HUES48 (cell line): ENCODE results near the gene TASP1.

Experiments
- H3K27ac ChIP-seq: one replicate; pipeline ENCODE4 v1.7.0; 2013; ENCODE audit warnings: low read depth, low read length, inconsistent platforms
- H3K27me3 ChIP-seq: 2 replicates; pipeline ENCODE4 v1.6.1; 2013; ENCODE audit warnings: mild to moderate bottlenecking, low read length; ENCODE audit not compliant: control insufficient read depth, insufficient read depth
- H3K36me3 ChIP-seq: 2 replicates; pipeline ENCODE4 v1.6.1; 2013; ENCODE audit warnings: low read length; ENCODE audit not compliant: control insufficient read depth, insufficient read depth
- H3K4me1 ChIP-seq: 2 replicates; pipeline ENCODE4 v1.6.1; 2013; ENCODE audit warnings: mild to moderate bottlenecking, low read length; ENCODE audit not compliant: control insufficient read depth, insufficient read depth
- H3K4me3 ChIP-seq: 2 replicates; pipeline ENCODE4 v1.5.1; 2013; ENCODE audit warnings: mild to moderate bottlenecking, low read depth, low read length
- H3K9ac ChIP-seq: 2 replicates; pipeline ENCODE4 v1.6.1; 2013; ENCODE audit warnings: mild to moderate bottlenecking, low read depth, low read length, moderate library complexity
- H3K9me3 ChIP-seq: 2 replicates; pipeline ENCODE4 v1.6.1; 2013; ENCODE audit warnings: low read length; ENCODE audit not compliant: control insufficient read depth, insufficient read depth

The TASP1 gene

DNA sequence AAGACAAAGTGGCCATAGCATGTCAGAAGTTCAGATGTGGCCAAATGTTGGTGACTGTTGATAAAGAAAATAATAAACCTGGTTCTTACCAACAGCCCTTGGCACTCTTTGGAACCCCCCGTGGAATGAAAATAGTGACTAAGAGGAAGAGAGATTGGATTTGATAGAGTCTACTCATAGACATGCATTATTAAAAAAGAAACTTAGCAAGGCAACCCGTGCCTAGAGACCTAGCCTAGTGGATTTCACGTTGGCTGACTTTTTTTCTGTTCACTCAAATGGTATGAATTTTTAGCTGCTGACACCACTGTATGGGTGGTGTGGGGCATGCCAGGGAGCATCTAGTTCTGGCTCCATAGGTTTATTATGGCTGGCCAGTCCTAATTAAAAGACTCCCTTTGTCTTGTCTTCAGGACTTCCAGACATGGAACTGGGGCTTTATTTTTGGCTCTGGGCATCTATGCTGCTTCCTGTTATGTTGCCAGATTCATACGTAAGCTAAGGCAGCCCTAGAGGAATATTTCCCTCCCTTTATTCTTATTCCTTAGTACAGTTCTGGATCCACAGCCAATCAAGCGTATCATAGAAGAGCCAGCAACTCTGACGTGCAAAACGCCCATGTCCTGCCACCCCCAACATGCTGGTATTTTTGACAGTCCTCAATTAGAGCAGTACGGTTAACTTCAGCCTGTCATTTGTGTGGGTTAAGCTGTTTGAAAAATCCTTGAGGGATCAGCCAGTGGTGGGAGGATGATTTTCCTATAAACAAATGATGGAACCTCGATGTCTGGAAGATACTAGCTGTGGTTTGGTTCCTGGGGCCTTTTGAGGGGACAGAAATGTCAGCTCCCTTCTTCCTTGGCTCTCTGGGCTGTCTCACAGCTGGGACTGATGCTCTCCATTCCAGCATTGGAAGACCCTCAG lies 290.2 kb downstream of the TASP1 start:
- H3K4me1 ChIP-seq = 0 out of 2 replicates have a peak, but pooled peaks cover 4% of the 10 kb centered on the region
- no peaks in the 10 kb centered on the region for H3K36me3 ChIP-seq
- H3K27ac ChIP-seq = no peak overlapping the region
- H3K4me3 ChIP-seq = no peak overlapping the region
- H3K27me3 ChIP-seq = no peaks in the 10 kb centered on the region
- H3K9ac ChIP-seq = no peak overlapping the region
- no peaks in the 10 kb centered on the region for H3K9me3 ChIP-seq

DNA sequence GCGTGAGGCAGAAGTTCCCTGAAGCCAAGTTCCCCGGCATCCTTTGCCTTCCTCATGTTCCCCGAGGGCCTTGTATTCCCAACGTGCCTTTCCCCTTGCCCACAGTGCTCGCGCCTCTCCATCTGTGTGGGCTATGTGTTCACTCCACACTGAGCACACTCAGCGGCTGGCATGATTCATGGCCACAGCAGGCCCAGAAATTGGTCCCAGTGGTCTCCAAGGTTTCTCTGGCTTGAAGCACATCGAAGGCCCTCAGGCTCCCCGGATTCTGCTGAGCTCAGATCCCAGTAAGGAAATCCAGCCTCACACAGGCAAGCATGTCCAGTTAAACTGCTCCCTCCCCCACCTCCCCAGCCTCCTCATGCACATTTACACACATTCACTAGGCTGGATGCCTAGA lies 294.1 kb downstream of the TASP1 start:
- no peak overlapping the region for H3K9ac ChIP-seq
- H3K4me1 ChIP-seq = peaks cover 4% of the 10 kb centered on the region; the same call in 1 of the 2 replicates
- H3K9me3 ChIP-seq = no peaks in the 10 kb centered on the region
- H3K4me3 ChIP-seq = no peak overlapping the region
- H3K27ac ChIP-seq = no peak overlapping the region
- H3K27me3 ChIP-seq = no peaks in the 10 kb centered on the region
- H3K36me3 ChIP-seq = no peaks in the 10 kb centered on the region

GRCh38 chr20:13342469-13343242 lies 296.1 kb downstream of the TASP1 start:
- H3K27me3 ChIP-seq = no peaks in the 10 kb centered on the region
- H3K9me3 ChIP-seq = no peaks in the 10 kb centered on the region
- H3K4me3 ChIP-seq = no peak overlapping the region
- peaks cover 4% of the 10 kb centered on the region; the same call in 1 of the 2 replicates for H3K4me1 ChIP-seq
- H3K27ac ChIP-seq = no peak overlapping the region
- H3K9ac ChIP-seq = no peak overlapping the region
- H3K36me3 ChIP-seq = no peaks in the 10 kb centered on the region

- H3K36me3 ChIP-seq = no peaks in the 10 kb centered on the region
- H3K9ac ChIP-seq = no peak overlapping the region
- H3K4me1 ChIP-seq = peaks cover 4% of the 10 kb centered on the region; the same call in 1 of the 2 replicates
- H3K9me3 ChIP-seq = no peaks in the 10 kb centered on the region
- H3K27ac ChIP-seq = no peak overlapping the region
- no peak overlapping the region for H3K4me3 ChIP-seq
- no peaks in the 10 kb centered on the region for H3K27me3 ChIP-seq
Measured at GRCh38 chr20:13341737-13342393, 296.9 kb downstream of the TASP1 start.

DNA sequence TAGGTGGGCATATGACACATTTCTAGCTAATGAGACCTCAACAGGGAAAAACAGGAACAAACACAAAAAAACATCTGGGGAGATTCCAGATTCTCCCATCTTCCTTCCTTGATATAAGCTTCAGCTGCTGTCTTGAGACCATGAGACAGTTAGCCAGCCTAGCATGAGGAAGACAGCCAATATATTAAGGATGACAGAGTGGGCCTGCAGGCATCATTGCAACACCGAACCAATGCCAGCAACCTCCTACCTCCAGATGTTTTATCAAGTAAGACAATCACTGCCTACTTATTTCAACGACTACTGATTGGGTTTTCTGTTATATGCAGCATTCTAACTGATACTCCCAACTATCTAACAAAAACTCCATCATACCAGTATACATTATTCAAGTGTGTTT lies 298.6 kb downstream of the TASP1 start:
- Histone ChIP-seq H3K9me3 (no peaks in the 10 kb centered on the region), H3K9ac (no peak overlapping the region), H3K27ac (no peak overlapping the region), H3K4me1 (peaks cover 4% of the 10 kb centered on the region; the same call in 1 of the 2 replicates), H3K27me3 (no peaks in the 10 kb centered on the region), H3K36me3 (no peaks in the 10 kb centered on the region), H3K4me3 (no peak overlapping the region)
